RWPE1 (cell line): ENCODE data around the gene FAM184B.

ENCODE experiments used
- CTCF ChIA-PET: fragments of 350-600 bp; sonication (Branson Sonifier 250); formaldehyde crosslinking; extraction: SDS; loops from one replicate; lab custom pipeline; 2021; lab: Yijun Ruan, JAX
- POLR2A ChIA-PET: fragments of 400-600 bp; formaldehyde crosslinking; extraction: SDS; loops from one replicate; lab custom pipeline; 2020; ENCODE audit warnings: antibody characterized with exemption; ENCODE audit not compliant: low non-redundant PET; lab: Yijun Ruan, JAX
- DNase-seq: peaks from one replicate; pipeline ENCODE4 v3.0.0; 2012; ENCODE audit warnings: low spot score
- H3K27ac ChIP-seq: fragments of 450-650 bp; 2 replicates; pipeline ENCODE4 v1.5.1; 2017
- CTCF ChIP-seq: fragments of 450-650 bp; conservative IDR thresholded peaks from 2 replicates; pipeline ENCODE4 v1.5.1; 2017; ENCODE audit warnings: low read depth, mild to moderate bottlenecking

FAM184B gene

GRCh38 chr4:17726911-17727310 is 54.5 kb downstream of the FAM184B start:
- no peak for DNase-seq
- no peak for TF ChIP-seq CTCF
- CTCF ChIA-PET: no interaction called here
- POLR2A ChIA-PET: no interaction called here
- no peak overlapping the region for H3K27ac ChIP-seq

- no peak overlapping the region for H3K27ac ChIP-seq
- DNase-seq: no peak
- ChIA-PET POLR2A (no interaction called here), CTCF (no interaction called here)
- no peak for TF ChIP-seq CTCF
These were observed 57.8 kb downstream of the FAM184B start for GRCh38 chr4:17723648-17724047.

- no peak overlapping the region for H3K27ac ChIP-seq
- no peak for DNase-seq
- no peak for TF ChIP-seq CTCF
- CTCF ChIA-PET: no interaction called here
- POLR2A ChIA-PET: no interaction called here
These were observed 59.1 kb downstream of the FAM184B start for GRCh38 chr4:17722356-17722700.

GRCh38 chr4:17721496-17722355 is 59.7 kb downstream of the FAM184B start:
- H3K27ac ChIP-seq: no peak overlapping the region
- ChIA-PET POLR2A (no interaction called here), CTCF (interaction anchor here (0.6 kb wide), 1 partner anchor 29 kb away, joined by 3 read pairs; no protein-coding TSS in a partner anchor)
- TF ChIP-seq CTCF: no peak
- peak; percentile 13 for DNase-seq

GRCh38 chr4:17719106-17719505 is 62.3 kb downstream of the FAM184B start:
- CTCF ChIA-PET: no interaction called here
- POLR2A ChIA-PET: no interaction called here
- TF ChIP-seq CTCF: no peak

GRCh38 chr4:17718471-17718870 is 63.0 kb downstream of the FAM184B start:
- DNase-seq: no peak
- no peak overlapping the region for H3K27ac ChIP-seq
- ChIA-PET CTCF (no interaction called here), POLR2A (no interaction called here)
- no peak for TF ChIP-seq CTCF

More at GRCh38 chr4:17719106-17719505, 62.3 kb downstream of the FAM184B start:
- peak; percentile 15 for DNase-seq
- no peak overlapping the region for H3K27ac ChIP-seq
